ENCODE data around the gene RARG.

The RARG gene

DNA sequence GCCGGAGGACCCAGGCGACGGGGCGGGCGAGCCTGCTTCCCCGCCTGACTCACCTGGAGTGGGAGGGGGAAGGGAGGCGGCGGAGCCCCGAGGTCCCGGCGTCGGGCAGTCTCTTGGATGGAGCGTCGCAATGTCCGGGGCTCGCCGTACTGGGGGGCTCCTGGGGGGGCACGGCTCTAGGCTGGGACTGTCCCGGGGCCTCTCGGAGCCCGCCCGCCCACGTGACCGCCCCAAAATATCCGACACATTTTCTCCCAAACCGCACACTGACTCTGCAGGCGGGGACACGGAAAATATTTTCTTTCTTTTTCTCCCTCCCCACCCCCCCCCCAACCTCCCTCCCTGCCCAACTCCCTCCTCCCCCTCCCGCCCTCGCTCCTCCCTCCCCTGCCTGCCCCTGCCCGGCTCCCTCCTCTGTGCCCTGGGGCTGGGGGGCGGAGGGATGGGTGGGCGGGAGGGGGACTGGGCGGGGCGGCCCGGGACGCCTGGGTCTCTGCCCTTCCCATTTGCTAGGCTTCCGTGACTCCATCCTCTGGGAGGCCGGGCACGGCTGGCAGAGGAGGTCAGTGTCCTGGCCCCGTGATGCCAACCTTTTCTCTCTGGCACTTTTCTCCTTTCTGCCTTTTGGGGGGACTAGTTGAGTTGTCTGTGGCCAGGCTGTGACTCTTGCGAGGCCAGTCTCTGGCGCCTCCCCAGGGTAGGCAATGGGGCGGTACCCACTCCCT is at the start of gene RARG:
Gene RARG, minus strand, starts transcription at position 289 of the 725 bp plus-strand sequence. CDS start 4,664 bp downstream, outside the sequence.
- ATAC-seq, result peak; percentile 76

DNA sequence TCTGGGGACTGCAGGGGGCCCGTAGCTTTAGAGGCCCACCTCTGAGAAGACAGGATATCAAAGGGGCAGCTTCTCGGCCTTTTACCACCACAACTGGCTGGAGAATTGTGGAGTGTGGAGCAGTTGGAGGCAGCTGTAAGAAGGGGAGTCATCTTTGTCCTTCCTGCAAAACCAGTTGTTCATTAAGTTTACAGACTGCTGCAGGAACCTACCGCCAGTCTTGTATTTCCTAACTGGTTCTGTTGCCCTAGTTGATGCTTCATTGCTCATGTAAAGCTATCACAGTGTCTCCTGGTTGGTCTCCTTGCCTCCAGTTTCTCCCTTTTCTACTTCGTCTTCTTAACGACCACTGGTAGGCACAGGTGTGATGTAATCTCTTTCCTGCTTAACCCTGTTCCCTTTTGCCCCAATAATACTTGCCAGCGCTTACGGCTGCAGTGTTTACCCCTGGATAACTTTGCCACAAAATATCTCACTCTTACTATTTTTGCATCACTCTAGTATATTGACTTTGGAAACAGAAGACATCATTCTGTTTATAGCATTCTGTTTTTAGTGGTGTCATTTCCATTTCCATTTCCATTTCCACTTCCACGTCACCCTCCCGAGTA is 48.0 kb upstream of the RARG start:
- ATAC-seq, result no peak
- DNase-seq, result no peak

More for the DNA sequence above, at the start of gene RARG:
- peak; percentile 77 for DNase-seq

DNA sequence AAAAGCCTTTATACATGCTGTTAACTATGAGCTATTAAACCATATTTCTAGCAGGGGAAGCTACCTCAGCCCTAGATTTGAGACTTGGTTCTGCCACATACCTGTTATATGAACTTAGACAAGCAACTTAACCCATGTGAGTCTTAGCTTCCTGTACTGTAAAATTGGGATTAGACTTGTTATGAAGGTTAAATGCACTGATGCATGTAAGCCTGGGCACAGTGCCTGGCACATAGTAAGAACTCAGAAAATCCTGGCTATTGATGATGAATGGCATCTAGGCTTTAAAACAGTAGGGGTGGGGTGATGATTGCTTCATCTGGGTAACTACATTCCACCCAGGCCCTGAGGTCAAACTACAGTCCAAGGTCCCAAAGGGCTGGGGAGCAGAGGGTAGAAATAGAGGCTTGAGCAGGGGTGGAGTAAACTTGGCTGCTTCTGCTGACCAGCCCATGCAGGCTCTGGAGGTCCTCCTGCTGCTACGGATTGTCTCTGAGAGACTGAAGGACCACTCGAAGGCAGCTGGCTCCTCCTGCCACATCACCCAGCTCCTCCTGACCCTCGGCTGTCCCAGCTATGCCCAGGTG is 47.4 kb upstream of the RARG start:
- DNase-seq (no peak), ATAC-seq (no peak)

DNA sequence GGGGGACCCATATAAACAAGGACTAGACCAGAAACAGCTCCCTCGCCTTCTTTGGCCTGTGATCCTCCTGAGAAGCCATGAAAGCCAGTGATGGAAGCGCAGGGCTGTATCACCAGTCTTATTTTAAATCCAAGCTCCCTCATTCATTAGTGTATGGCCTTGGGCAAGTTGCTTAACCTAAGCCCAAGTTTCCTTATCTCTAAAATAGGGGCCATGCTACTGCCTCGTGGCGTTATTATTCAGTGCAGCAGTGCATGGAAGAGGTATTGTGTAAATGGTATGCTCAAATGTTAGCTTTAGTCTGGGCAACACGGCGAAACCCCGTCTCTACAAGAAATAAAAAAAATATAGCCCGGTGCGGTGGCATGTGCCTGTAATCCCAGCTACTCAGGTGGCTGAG is 46.0 kb upstream of the RARG start:
- ATAC-seq (no peak), DNase-seq (no peak)

DNA sequence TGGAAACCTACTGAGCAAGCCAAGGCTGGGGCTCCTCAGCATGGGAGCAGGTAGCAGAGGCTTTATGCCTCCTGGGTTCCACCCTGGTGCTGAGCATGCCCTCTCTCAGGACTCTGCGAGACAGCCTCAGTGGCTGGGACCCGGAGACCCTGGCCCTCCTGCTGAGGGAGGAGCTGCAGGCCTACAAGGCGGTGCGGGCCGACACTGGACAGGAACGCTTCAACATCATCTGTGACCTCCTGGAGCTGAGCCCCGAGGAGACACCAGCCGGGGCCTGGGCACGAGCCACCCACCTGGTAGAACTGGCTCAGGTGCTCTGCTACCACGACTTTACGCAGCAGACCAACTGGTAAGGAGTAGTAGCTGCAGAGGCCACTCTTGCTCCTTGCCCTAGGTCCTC is 44.5 kb upstream of the RARG start:
- ATAC-seq (no peak), DNase-seq (no peak)

DNA sequence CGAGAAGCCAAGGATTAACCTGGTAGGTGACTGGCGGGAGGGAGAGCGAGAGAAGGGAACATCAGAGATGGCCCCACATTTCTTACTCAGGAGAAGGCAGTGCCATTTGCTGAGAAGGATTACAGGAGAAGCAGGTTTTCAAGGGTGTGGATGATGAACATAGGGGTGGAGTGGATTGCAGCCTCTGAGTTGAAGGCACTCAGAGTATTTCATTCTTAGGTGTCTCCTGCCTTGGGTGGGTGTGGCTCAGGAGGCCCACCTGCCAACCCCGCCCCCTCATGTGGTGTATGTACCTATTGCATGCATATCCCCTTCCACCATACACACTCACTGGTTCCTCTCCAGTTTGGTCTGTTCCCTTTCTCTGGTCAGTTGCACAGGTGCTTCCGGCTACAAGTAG is 42.4 kb upstream of the RARG start:
- ATAC-seq, result no peak
- DNase-seq, result no peak

DNA sequence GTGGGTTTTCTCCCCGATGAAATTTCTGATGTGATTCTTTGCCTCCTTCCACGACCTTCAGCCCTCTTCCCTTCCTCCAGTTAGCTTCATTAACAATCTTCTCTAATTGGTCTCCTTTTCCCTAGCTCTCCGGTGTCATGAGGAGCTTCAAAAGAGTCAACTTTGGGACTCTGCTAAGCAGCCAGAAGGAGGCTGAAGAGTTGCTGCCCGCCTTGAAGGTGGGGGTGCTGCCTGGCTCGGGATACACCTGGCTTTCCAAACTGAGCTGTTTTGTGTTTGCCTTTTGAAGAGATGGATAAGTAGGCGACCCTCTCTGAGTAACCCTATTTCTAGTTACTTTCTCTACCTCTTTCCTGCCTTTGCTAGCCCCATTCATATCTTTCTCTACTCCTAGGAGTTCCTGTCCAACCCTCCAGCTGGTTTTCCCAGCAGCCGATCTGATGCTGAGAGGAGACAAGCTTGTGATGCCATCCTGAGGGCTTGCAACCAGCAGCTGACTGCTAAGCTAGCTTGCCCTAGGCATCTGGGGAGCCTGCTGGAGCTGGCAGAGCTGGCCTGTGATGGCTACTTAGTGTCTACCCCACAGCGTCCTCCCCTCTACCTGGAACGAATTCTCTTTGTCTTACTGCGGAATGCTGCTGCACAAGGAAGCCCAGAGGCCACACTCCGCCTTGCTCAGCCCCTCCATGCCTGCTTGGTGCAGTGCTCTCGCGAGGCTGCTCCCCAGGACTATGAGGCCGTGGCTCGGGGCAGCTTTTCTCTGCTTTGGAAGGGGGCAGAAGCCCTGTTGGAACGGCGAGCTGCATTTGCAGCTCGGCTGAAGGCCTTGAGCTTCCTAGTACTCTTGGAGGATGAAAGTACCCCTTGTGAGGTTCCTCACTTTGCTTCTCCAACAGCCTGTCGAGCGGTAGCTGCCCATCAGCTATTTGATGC is 36.9 kb upstream of the RARG start:
- no peak for ATAC-seq
- DNase-seq, result no peak

DNA sequence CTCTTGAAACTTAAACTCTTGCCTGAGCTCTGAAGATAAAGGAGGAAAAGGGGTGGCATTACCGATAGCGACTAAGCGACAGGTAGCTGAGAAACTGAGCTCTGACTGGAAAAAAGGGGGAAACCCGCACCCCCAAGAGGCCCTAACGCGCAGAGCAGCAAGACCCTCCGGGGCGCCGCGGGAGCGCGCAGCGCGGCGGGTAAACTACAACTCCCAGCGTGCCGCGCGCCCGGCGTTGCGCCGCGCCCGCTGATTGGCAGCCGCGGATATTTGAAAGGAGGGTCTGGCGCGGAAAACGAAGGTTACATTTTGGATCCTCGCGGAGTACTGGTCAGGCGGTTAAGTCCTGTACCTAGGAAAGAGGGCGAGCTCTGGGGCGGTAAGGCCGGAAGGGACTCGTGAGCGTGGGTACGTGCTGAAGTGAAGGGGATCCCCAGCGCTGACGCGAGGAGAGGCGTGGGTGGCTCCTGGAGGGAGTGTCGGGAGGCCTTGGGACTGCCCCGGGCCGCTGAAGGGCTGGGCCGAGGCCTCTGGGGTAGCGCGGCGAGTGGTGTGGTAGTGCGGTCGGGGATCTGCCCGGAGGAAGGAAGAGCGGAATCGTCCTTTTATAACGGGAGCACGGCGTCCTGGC is 36.1 kb upstream of the RARG start, which contains the start of gene ESPL1:
Gene ESPL1, plus strand, starts transcription at position 301 of the 631 bp plus-strand sequence. CDS start 468 bp downstream, outside the sequence.
- ATAC-seq (peak; percentile 90), DNase-seq (peak; percentile 93)

DNA sequence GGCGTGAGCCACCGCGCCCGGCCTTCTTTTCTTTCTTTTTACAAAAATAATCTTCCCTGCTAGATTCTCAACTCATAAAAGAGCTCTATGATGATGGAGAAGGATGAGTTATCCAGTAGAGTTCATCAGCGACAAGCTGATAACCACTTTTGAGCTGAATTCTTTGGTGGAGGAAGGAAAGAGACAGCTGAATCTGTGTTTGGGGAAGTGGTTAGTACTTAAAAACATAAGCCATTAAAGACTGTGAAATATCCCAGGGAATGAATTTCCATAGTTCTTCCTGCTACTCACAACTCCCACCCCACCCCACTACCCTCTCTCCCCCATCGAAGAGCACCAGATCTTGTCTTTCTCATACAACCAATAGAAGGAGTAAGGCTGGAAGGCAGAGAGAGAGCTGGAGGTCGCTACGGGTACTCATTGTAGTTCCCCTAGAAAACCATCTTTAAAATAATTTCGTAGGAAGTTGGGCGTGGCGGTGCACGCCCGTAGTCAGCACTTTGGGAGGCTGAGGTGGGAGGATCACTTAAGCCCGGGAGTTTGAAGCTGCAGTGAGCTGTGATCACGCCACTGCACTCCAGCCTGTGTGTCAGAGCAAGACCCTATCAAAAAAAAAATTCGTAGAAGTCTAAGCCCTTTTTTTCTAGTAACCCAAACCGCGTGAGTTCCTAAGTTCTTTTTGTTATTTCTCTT is 35.4 kb upstream of the RARG start:
- ATAC-seq (peak; percentile 37), DNase-seq (peak; percentile 49)

DNA sequence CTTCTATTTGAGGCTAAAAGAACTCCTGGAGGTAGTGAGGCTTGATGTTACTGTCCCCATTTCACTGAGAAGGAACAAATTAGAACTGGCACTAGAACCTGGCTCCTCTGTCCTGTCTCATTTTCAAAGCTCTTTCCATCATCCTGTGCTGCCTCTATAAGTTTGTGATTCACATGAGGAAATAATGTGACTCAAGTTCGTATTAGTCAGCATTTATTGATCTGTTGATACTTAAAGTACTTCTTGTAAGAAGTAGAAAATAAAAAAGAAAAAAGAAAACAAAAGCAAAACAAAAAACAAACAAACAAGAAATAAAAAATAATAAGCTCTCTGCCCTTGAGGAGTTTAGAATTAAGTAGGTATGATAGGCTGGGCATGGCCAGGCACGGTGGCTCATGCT is 33.8 kb upstream of the RARG start:
- DNase-seq (no peak), ATAC-seq (no peak)

DNA sequence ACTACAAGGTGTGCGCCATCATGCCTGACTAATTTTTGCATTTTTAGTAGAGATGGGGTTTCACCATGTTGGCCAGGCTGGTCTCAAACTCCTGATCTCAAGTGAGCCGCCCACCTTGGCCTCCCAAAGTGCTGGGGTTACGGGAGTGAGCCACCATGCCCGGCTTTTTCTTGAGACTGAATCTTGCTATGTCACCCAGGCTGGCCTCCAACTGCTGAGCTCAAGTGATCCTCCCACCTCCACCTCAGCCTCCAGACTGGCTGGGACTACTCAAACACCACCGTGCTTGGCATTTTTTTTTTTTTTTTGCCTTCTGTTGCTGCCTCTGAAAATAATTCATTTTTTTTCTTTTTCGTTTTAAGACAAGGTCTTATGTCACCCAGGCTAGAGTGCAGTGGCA is 27.9 kb upstream of the RARG start:
- ATAC-seq (no peak), DNase-seq (no peak)

DNA sequence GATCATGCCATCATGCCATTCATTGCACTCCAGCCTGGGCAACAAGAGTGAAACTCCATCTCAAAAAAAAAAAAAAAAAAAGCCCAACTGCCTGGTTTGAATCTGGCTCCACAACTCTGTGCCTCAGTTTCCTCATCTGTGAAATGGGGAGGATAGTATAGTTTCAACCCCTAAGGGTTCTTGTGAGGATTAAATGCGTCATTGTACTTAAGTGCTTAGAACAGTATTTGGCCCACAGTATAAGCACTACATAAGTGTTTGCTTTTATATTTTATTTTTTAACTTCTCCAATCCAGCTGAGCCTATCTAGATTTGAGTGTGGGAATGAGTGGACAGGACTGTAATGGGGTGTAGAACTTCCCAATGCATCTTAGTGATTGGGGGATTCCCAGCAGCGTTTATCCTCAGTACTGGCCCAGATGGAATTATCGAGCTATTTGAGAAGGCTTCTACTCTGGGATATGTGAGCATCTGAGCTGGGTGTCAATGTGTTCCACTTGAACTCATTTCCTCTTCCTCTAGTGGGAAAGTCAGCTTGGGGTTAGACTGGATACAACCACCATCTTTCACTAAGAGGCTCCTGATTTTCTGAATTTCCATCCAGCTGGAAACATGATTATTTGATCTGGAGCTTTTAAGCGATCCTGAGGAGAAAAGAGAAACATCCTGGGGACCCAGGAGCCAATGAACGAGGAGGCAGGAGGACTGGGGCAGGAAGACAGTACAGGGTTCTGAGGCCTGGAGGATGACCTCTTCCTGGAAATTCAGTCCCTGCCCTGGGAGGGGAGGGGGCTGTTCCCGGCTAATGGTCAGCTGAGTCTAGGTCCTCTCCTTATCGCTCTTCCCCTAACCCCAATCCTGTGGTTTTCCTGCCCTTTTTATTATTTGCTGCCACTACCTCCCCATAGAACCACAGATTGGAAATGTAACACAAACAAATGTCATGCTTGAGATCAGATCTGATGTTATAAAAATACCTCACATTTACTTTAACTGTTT is 26.8 kb upstream of the RARG start:
- no peak for DNase-seq
- no peak for ATAC-seq

DNA sequence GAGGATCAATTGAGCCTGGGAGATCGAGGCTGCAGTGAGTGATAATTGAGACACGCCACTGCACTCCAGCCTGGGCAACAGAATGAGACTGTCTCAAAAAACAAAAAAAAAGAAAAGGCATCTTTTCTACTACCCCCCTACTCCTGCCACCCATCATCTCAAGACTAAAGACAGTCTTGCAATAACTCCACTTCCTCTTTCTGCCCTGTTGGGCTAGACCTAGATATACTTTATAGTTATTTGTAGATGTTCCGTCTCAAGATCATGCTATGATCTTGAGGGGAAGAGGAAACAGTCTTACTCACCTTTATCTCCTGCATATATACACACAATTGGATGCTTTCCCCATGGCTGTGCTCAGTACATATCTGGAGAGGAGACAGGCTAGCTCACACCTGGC is 24.0 kb upstream of the RARG start:
- ATAC-seq, result no peak
- no peak for DNase-seq

DNA sequence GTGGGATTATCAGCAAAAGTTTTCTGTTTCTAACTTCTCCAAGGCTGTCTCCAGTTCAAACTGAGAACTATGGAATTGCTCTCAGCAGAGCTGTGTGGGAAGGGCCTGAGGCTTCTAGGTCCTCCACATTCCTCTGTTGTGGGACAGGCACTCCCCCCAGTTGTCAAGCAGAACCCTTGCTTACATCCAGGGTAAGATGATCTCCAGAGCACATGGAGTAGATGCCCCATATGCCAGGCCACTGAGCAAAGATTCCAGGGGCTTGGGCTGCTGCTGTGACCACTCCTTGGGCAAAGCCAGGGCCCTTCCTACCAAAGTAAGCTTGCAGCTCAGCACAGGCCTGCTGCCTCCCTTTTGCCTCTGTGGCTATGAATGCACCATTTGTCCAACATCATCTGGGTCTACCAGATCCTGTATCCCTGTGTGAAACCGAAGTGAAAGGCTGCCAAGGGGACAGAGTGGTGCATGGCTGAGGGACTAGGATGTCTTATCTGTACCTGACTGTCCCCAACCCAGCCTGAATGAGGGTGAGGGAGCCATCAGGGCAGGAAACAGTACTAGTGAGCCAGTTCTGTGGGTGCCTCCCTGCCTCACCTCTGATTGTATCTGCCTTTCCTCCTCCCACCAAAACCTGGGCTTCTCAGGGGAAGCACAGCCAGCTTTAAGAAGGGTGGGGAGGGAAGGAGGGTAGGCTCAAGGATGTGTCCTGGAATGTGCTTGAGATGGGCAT is 23.0 kb upstream of the RARG start:
- DNase-seq (no peak), ATAC-seq (no peak)

DNA sequence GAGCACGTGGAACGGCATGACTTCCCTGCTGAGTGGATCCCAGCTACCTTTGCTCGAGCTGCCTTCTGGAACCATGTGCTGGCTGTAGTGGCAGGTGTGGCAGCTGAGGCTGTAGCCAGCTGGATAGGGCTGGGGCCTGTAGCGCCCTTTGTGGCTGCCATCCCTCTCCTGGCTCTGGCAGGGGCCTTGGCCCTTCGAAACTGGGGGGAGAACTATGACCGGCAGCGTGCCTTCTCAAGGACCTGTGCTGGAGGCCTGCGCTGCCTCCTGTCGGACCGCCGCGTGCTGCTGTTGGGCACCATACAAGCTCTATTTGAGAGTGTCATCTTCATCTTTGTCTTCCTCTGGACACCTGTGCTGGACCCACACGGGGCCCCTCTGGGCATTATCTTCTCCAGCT is 21.3 kb upstream of the RARG start:
- DNase-seq (no peak), ATAC-seq (no peak)

DNA sequence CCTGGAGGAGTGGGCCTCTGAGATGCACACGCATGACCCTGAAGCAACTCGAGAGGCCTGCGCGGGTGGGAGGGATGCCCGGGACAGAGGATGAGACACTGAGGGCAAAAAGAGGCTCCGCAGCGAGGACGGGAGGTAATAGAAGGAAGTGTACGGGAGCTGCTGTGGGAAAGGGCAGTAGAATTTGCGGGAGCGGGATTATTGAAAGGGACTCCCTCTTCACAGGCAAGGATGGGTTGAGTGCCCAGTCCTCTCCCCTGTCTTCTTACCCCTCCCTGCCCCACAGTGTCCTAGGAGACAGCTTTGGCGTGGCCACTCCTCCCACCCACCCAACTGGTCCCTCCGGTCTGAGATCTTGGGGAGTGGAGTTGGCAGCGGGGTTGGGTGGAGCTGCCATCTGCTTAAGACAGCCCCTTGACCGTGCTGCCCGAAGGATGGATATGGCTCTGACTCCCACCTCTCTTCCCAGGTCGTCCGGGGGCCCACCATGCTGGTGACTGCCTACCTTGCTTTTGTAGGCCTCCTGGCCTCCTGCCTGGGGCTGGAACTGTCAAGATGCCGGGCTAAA is 20.4 kb upstream of the RARG start:
- DNase-seq (no peak), ATAC-seq (peak; percentile 22)

DNA sequence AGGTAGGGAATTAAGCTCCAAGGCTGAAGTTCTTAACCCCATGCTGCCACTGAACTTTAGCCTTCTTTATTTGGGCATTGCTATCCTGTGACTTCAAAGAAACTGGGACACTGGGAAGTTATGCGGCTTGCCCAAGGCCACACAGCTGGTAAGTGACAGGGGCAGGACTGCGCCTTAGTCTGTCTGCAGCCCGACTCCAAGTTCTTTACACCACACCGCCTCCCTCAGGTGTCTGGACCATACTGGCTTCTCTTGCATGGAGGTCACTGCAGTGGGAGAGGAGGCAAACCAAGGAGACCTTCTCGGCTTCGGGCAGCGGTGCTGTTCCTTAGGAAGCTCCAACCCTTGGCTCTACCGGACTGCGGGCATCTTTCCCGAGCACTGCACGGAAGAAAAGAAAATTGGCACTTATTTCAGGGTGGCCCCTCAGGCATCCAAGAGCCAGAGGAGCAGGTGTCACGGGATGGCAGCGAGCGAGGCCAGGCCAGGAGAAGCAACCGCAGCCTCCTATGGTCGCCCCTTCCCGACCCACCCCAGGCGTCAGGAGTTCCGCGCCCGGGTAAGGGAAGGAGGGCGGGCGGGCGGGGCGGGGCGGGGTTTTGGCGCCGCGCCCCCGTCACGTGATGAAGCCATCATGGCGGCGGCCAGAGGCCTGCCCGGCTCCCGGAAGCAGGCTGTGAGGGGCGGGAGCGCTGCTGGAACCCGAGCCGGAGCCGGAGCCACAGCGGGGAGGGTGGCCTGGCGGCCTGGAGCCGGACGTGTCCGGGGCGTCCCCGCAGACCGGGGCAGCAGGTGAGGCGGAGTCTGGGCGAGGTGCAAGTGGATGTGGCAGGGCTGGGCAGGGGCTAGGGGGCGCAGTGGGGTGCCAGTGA is 19.7 kb upstream of the RARG start:
- peak; percentile 84 for ATAC-seq
- DNase-seq, result peak; percentile 80

DNA sequence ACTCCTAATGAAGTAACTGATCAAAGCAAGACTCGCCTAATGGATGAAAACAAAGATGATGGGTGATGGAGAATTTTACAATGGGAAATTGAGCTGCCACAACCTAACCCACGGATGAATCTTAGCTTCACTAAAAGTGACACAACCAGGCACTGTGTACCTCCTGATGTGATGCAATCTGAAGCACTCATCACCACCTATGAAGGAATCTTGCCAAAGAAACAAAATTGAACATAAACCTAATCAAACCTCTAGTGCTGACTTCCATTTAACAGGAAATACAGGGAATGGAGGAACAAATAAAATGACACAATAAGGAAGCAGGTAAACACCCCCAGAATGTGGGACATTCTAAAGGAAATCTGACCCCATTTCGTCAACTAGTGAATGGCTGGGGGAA is 13.3 kb upstream of the RARG start:
- DNase-seq, result no peak
- no peak for ATAC-seq

Measured in stimulated activated naive CD8-positive, alpha-beta T cell treated with anti-CD3 and anti-CD28 coated beads, Interleukin-15, Interleukin-2, amounts not matched to agents 100 U/mL and 50 U/mL, for 24 hours (primary cell).